Body of pancreas (tissue), 4 donors: ENCODE data around the gene ZBTB20. TPM values are rescaled to one million over a fixed set of nuclear protein-coding genes. Genes with fewer than 3 reads are reported as not detected.
A peak's percentile ranks its signal among the peaks of the same experiment; 100 is the strongest.

ENCODE experiments used
- ATAC-seq: fragments of 150-250 bp; one replicate; pipeline ENCODE4 v1.9.1; 2016
- DNase-seq, 4 donors: peaks; one replicate each; pipeline ENCODE4 v3.0.0-alpha.2; 2019
- H3K27ac ChIP-seq, 4 donors: fragments of 200-600 bp; sonication (generic); 1 replicate in 3 of 4; 2 replicates in 1 of 4; pipeline versions ENCODE4 v1.5.1 to v1.6.1; 2016 to 2019; ENCODE audit warnings: mild to moderate bottlenecking in 1 of 4, mixed read lengths in 1 of 4, moderate library complexity in 1 of 4
- H3K27me3 ChIP-seq, 2 donors: fragments of 200-600 bp; sonication (generic); one replicate each; pipeline ENCODE4 v1.6.0; 2016; ENCODE audit warnings: mild to moderate bottlenecking in 1 of 2
- H3K36me3 ChIP-seq, 2 donors: fragments of 200-600 bp; sonication (generic); replicated peaks in 1 of 2; 2 replicates each; pipeline ENCODE4 v1.5.1; 2016; ENCODE audit warnings: low read depth in 2 of 2; ENCODE audit not compliant: insufficient read depth in 1 of 2
- H3K4me1 ChIP-seq: fragments of 200-600 bp; sonication (generic); one replicate; pipeline ENCODE4 v1.6.0; 2016
- H3K4me3 ChIP-seq, 2 donors: fragments of 200-600 bp; sonication (generic); 1 replicate in 1 of 2; 2 replicates in 1 of 2; pipeline ENCODE4 v1.5.1; 2016 to 2019
- H3K9me3 ChIP-seq, 3 donors: fragments of 200-600 bp; sonication (generic); 1 replicate in 2 of 3; 2 replicates in 1 of 3; pipeline ENCODE4 v1.5.1; 2016
- CTCF ChIP-seq, 7 experiments: fragments of 450-650 bp in 4 of 7; fragments of 200-600 bp in 3 of 7; sonication (generic) in 3 of 7; IDR thresholded peaks; one replicate each; pipeline ENCODE4 v1.5.1; 2016 to 2019; ENCODE audit warnings: antibody characterized with exemption in 7 of 7
- POLR2A ChIP-seq, 3 donors: fragments of 450-650 bp; IDR thresholded peaks; one replicate each; pipeline ENCODE4 v1.6.1; 2016; ENCODE audit warnings: antibody characterized with exemption in 3 of 3, mild to moderate bottlenecking in 2 of 3
- WGBS, 2 donors: methylation state at CpG; one replicate each; pipeline ENCODE4 v1.1.5; 2017; 5-methylcytosine and 5-hydroxymethylcytosine counted together
- intact Hi-C: fragments of 100-400 bp; cut with DNase I; formaldehyde crosslinking; loops from one replicate; pipeline ENCODE4 v1.15.1; 2023
- total RNA-seq, 2 donors: library from RNA; depleted of rRNA; stranded (reverse); fragments of >200 nt; gene quantifications; one replicate each; pipeline ENCODE4 v1.1.0, GENCODE V29; 2016

Gene ZBTB20
- total RNA-seq, 2 donors from 2014 or later: 48.3 to 77.1 TPM

- Histone ChIP-seq H3K4me3 (no peak overlapping the region), H3K4me1 (peaks cover 90% of the 10 kb centered on the region), H3K27ac (peak overlapping the region; percentile 69 to 87 (median 76)), H3K9me3 (no peaks in the 10 kb centered on the region), H3K27me3 (no peaks in the 10 kb centered on the region), H3K36me3 (no peaks in the 10 kb centered on the region)
- ATAC-seq: peak; percentile 35
- peak; percentile 18 to 45 (median 34) for DNase-seq
- intact Hi-C loops: no loop called here
- WGBS, 2 donors: 49 to 52% methylated on average over 6 of the region's 6 CpGs
- TF ChIP-seq CTCF (IDR thresholded peaks at IDR 0.05) (no peak), POLR2A (IDR thresholded peaks at IDR 0.05) (no peak)
Observed at GRCh38 chr3:114867359-114867758, 279.7 kb downstream of the ZBTB20 start.

DNA sequence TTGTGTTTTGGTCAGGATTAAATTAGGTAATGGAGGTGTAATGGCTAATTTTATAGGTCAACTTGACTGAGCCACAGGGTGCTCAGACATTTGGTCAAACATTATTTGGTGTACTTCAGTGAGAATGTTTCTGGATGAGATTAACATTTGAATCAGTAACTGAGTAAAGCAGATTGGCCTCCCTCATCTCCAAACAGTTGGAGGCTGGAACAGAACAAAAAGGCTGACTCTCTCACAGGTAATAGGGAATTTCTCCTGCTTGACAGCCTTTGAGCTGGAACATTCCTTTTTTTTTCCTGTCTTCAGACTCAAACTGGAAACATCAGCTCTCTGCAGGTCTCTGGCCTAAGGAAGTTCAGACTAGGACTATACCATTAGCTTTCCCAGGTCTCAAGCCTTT is 280.7 kb downstream of the ZBTB20 start:
- Histone ChIP-seq H3K36me3 (no peaks in the 10 kb centered on the region), H3K4me1 (peaks cover 90% of the 10 kb centered on the region), H3K27ac (peak overlapping the region in 3 of 4 donors; percentile 74 to 87 (median 78)), H3K27me3 (no peaks in the 10 kb centered on the region), H3K4me3 (no peak overlapping the region), H3K9me3 (no peaks in the 10 kb centered on the region)
- no peak for ATAC-seq
- no peak for DNase-seq
- intact Hi-C loops: no loop called here
- TF ChIP-seq CTCF (IDR thresholded peaks at IDR 0.05) (no peak), POLR2A (IDR thresholded peaks at IDR 0.05) (no peak)

- 68 to 78% methylated on average over 2 of the region's 2 CpGs for WGBS, 2 donors
- peak overlapping the region in 2 of 4 donors; percentile 26 to 87 for H3K27ac ChIP-seq
- TF ChIP-seq POLR2A (IDR thresholded peaks at IDR 0.05) (no peak), CTCF (IDR thresholded peaks at IDR 0.05) (no peak)
- H3K9me3 ChIP-seq: no peaks in the 10 kb centered on the region
- intact Hi-C loops: no loop called here
- DNase-seq (no peak), ATAC-seq (no peak)
- H3K27me3 ChIP-seq: no peaks in the 10 kb centered on the region
- no peaks in the 10 kb centered on the region for H3K36me3 ChIP-seq
- peaks cover 77% of the 10 kb centered on the region for H3K4me1 ChIP-seq
- no peak overlapping the region for H3K4me3 ChIP-seq
Observed at GRCh38 chr3:114864970-114865369, 282.1 kb downstream of the ZBTB20 start.

GRCh38 chr3:114863848-114864247 is 283.2 kb downstream of the ZBTB20 start:
- Histone ChIP-seq H3K27ac (peak overlapping the region in 3 of 4 donors; percentile 53 to 87 (median 65)), H3K27me3 (no peaks in the 10 kb centered on the region), H3K4me3 (no peak overlapping the region), H3K4me1 (peaks cover 66% of the 10 kb centered on the region), H3K9me3 (no peaks in the 10 kb centered on the region), H3K36me3 (no peaks in the 10 kb centered on the region)
- TF ChIP-seq CTCF (IDR thresholded peaks at IDR 0.05): no peak
- TF ChIP-seq POLR2A (IDR thresholded peaks at IDR 0.05): no peak
- ATAC-seq (peak; percentile 14), DNase-seq (no peak)
- WGBS, 2 donors: 0 to 2% methylated on average over 1 of the region's 1 CpG
- intact Hi-C loops: no loop called here

DNA sequence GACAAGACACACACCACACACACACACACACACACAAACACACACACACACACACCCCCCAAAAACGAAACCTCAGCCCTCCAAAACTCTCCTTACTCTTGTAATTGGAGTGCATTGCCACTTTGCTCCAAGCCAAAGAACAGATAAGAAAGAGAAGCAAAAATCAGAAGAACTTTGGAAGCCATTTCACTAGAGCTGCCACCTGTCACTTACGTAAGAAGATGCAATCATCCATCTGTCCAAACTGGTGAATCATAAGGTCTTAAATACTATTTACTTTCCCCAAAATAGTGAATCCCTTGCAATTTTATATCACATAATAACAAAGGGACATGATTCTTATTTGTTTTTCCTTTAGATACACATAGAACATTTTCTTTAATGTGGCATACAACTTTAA is 285.4 kb downstream of the ZBTB20 start:
- no peak for ATAC-seq
- 69 to 73% methylated on average over 2 of the region's 2 CpGs for WGBS, 2 donors
- H3K36me3 ChIP-seq: no peaks in the 10 kb centered on the region

More for the DNA sequence above, 285.4 kb downstream of the ZBTB20 start:
- no peaks in the 10 kb centered on the region for H3K9me3 ChIP-seq
- peaks cover 60% of the 10 kb centered on the region for H3K4me1 ChIP-seq
- no peak for DNase-seq
- no peaks in the 10 kb centered on the region for H3K27me3 ChIP-seq
- H3K4me3 ChIP-seq: no peak overlapping the region
- H3K27ac ChIP-seq: peak overlapping the region in 1 of 4 donors; percentile 10
- TF ChIP-seq POLR2A (IDR thresholded peaks at IDR 0.05): no peak
- TF ChIP-seq CTCF (IDR thresholded peaks at IDR 0.05): no peak
- intact Hi-C loops: no loop called here
